Transverse colon (tissue), 4 donors: ENCODE data around the gene TRAFD1.

ENCODE experiments used
- POLR2AphosphoS5 ChIP-seq, 3 donors: sonication (generic); formaldehyde crosslinking; IDR thresholded peaks; one replicate each; pipeline ENCODE4 v1.6.1; 2016; ENCODE audit warnings: antibody characterized with exemption in 3 of 3
- TF ChIP-seq, protein P1 (sequence below), 5 experiments: fragments of 200-600 bp in 3 of 5; fragments of 450-650 bp in 2 of 5; sonication (generic) in 3 of 5; IDR thresholded peaks; 1 replicate in 2 of 5; 2 replicates in 3 of 5; pipeline ENCODE4 v1.5.1; 2016 to 2017; ENCODE audit warnings: antibody characterized with exemption in 5 of 5, inconsistent platforms in 3 of 5, mild to moderate bottlenecking in 2 of 5, moderate library complexity in 1 of 5

DNA sequence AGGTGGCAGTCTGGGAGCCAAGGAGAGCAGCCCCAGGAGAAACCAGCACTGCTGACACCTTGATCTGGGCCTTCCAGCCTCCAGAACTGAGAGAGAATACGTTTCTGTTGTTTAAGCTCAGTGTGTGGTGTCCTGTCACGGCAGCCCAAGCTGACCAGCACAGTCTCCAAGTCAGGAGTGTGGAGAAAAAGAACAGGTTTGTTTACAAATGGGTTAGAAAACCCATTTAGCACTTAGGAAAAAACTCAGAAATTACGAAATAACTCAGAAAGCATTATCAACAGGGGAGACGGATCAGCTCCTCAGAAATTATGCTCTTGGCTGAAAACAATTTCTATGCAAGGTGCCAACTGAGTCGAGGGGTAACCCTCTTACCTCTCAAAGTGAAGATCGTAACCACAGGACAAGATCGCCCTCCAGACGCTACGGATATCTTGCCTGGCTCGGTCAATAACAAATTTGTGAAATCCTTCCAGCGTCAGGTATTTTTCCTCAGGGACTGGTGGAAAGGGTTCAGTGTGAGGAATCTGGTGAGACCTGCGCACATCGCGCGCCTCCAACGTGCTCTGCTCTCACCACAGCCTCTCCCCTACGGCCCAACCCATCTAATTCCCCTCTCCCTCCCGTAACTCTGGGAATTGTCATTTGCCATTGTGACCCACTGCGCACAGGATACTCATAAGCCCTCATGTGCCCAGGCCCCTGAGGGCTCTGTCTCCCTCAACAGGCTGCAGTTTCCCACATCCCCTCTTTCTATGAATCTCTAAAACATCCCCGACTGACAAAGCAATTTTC lies 50.2 kb downstream of the TRAFD1 start:
- TF ChIP-seq, protein P1, sequence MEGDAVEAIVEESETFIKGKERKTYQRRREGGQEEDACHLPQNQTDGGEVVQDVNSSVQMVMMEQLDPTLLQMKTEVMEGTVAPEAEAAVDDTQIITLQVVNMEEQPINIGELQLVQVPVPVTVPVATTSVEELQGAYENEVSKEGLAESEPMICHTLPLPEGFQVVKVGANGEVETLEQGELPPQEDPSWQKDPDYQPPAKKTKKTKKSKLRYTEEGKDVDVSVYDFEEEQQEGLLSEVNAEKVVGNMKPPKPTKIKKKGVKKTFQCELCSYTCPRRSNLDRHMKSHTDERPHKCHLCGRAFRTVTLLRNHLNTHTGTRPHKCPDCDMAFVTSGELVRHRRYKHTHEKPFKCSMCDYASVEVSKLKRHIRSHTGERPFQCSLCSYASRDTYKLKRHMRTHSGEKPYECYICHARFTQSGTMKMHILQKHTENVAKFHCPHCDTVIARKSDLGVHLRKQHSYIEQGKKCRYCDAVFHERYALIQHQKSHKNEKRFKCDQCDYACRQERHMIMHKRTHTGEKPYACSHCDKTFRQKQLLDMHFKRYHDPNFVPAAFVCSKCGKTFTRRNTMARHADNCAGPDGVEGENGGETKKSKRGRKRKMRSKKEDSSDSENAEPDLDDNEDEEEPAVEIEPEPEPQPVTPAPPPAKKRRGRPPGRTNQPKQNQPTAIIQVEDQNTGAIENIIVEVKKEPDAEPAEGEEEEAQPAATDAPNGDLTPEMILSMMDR (IDR thresholded peaks at IDR 0.05), result no peak
- TF ChIP-seq POLR2AphosphoS5 (IDR thresholded peaks at IDR 0.05), result no peak
